HPDE6-E6E7 (cell line): ENCODE data around the gene DPPA5.
"Not testable (repeated sequence)": the region's sequence is repeated elsewhere in the genome, so short reads cannot be mapped to it uniquely, and the experiment has no call there.

Source experiments
- DNase-seq: peaks from one replicate; pipeline ENCODE4 v3.0.0; 2011; ENCODE audit warnings: missing footprints; ENCODE audit errors: extremely low spot score

DPPA5 gene

GRCh38 chr6:73364121-73364520, 10.0 kb upstream of the DPPA5 start:
- DNase-seq = no peak

- DNase-seq = no peak
Observed at GRCh38 chr6:73363537-73363875, 9.4 kb upstream of the DPPA5 start.

DNA sequence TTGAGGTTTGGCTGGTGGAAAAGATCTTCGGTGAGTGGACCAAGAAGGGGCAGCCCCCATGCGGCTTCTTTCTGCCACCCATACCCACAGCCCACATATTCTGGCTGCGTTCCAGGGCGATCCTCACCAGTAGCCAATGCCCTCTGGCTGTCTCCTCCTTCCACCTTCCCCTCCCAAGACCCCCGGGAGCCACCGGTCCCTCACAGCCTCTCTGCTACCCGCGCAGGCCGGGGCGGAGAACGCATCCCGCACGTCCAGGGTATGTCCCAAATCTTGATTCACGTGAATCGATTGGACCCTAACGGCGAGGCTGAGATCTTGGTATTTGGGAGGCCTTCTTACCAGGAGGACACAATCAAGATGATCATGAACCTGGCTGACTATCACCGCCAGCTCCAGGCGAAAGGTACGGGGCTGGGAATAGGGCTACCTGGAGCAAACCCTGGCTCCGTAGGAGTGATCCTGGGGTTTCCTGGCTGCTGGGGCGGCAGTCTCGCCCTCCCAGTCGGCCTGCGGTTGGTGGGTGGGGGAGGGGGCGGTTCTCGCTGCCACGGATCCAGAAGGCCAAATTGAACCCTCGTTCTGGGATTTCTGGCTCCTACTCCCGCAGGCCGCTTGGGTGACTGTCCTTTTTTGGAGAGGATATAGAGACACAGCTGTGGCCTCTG, 8.9 kb upstream of the DPPA5 start:
- no peak for DNase-seq

DNA sequence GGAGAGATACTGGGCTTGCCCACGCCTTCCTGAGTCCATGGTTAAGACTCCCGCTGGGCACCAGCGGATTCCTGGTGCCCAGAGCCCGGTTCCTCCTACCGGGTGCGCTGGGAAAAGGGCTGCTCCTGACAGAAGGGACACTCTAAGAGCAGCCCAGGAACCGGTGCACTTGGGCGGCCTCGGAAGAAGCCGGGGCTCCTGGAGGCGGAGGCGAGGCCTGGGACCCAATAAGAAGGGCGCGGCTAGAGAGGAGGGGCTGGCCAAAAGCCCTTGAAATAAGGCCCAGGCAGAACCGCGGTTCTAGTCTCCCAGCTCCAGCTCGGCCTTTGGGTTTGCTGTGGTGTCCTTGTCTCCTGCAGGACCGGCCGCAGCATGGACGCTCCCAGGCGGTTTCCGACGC, 8.3 kb upstream of the DPPA5 start, which contains the start of gene KHDC3L:
TSS of gene KHDC3L (plus strand) at position 301 of the 400 bp plus-strand sequence. CDS start at position 373, 72 bp downstream.
- no peak for DNase-seq

DNA sequence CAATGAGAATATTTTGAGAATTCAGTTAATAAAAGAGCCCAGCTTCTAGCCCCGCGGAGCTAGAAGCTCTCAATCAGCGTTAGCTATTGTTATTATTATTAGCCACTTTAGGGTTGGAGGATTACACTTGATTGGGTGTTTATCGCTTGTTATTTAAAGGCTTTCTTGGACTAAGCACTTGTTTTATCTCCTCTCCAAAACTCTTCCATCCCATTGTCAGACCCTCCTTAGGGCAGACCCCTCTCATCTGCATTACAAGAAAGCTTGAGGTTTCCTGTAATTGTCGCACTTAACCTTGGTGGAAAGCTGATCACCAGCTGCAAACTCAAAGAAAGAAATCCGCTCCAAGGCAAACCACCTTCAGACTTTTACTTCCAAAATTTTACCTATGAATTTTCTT, 4.8 kb downstream of the DPPA5 start:
- no peak for DNase-seq

DNA sequence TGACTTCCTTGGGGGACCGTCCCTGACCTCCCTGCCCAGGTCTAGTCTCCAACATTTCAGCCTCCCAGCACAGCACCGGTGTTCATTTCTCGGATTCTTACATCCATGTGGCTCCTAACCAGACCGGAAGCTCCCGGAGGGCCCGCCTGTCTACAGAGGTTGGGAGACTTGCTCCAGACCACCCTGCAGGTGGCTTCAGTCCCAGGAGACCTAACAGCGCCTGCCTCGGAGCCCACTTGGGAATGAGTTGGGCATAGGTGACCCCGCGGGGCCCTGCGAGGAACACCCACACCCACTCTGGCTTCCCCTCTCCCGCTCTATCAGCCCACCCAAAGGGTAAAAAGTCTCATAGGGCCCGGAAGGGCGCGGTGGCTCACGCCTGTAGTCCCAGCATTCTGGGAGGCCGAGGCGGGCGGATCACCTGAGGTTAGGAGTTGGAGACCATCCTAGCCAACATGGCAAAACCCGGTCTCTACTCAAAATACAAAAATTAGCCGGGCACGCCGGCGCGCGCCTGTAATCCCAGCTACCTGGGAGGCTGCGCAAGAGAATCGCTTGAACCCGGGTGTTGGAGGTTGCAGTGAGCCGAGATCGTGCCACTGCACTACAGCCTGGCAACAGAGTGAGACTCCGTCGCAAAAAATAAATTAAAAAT, 5.4 kb downstream of the DPPA5 start:
- no peak for DNase-seq

DNA sequence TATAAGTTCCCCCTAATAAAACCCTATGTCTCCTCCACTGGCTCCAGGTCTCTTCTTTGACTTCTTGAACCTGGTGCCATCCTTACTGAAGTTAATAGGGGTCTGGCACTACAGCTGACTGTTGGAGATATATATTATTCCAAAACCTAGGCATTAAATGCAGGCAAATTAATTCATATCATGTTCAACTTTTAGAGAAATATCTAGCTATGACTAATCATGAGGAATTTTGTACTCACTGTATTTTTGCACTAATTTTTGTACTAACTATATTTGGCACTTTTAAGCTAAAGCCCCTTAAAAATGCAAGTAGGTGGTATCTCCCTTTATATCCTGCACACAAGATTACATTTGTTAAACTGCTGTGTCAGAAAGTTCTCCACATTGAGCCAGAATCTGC, 10.9 kb downstream of the DPPA5 start:
- DNase-seq = no peak

DNA sequence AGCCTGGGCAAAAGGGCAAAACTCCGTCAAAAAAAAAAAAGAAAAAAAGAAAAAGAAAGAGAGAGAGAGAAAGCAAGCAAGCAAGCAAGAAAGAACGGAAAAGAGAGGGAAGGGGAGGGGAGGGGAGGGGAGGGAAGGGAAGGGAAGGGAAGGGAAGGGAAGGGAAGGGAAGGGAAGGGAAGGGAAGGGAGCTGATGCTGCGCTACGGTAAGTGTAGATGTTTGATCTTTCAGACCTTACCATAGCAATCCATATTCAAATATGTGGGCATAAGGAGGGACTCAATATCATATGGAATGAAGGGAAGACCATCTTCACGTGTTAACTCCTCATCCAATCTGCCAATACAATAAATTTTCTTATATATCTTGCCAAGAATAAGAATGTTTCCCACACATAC, 11.9 kb downstream of the DPPA5 start:
- no peak for DNase-seq

DNA sequence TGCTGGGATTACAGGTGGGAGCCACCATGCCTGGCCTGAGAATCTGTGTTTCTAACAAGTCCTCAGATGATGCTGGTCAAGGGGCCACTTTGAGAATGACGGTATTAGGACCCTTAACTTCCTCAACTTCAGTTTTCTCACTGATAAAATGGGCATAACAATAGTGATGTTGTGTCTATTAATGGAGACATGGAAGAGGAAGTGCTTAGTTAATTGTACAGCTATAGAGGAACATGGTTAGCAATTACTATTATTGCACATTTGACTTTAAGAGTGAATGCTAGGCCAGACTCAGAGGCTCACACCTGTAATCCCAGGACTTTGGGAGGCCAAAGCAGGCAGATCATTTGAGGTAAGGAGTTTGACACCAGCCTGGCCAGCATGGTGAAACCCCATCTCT, 12.7 kb downstream of the DPPA5 start:
- DNase-seq = no peak

GRCh38 chr6:73340048-73340447, 14.0 kb downstream of the DPPA5 start:
- no peak for DNase-seq

DNA sequence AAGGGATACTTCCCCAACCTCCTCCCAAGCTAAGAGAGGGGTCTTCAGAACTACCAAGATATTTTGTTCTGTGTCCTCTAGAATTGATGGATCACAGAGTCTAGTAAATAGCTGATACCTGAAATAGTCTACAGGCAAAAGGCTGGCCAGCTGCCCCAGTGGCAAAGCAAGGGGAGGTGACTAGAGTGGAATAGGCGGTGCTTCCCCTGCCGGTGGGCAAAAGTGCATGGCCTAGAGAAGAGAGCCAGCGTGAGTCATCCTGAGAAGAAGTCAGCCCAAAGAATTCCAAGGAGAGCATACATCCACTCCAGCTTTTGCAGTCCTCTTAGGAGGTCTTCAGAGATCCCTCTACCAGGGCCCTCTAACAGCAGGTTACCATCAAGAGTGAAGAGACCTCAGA, 14.7 kb downstream of the DPPA5 start:
- DNase-seq = peak; percentile 11

GRCh38 chr6:73329201-73329600, 24.9 kb downstream of the DPPA5 start:
- DNase-seq = no peak

DNA sequence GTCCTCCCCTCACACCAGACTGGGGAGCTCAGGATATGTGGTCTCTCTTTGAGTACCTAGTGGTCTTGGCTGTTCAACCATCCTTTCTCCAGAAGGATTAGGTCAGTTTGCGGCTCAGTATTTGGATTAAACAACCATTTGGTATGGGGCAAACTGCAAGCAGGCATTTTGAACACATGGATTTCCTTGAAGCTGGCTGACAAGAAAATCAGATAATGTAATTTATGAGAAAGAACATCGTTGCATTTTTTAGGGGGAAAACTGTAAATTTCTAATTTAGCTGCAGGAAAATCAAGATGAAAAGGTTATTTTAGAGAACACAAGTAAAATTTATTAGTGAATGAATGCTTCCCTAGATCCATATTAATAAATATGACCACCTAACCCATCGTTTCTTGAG, 25.3 kb downstream of the DPPA5 start:
- no peak for DNase-seq

- no peak for DNase-seq
Observed at GRCh38 chr6:73325656-73326055, 28.4 kb downstream of the DPPA5 start.

- no peak for DNase-seq
Observed at GRCh38 chr6:73323323-73323722, 30.8 kb downstream of the DPPA5 start.

DNA sequence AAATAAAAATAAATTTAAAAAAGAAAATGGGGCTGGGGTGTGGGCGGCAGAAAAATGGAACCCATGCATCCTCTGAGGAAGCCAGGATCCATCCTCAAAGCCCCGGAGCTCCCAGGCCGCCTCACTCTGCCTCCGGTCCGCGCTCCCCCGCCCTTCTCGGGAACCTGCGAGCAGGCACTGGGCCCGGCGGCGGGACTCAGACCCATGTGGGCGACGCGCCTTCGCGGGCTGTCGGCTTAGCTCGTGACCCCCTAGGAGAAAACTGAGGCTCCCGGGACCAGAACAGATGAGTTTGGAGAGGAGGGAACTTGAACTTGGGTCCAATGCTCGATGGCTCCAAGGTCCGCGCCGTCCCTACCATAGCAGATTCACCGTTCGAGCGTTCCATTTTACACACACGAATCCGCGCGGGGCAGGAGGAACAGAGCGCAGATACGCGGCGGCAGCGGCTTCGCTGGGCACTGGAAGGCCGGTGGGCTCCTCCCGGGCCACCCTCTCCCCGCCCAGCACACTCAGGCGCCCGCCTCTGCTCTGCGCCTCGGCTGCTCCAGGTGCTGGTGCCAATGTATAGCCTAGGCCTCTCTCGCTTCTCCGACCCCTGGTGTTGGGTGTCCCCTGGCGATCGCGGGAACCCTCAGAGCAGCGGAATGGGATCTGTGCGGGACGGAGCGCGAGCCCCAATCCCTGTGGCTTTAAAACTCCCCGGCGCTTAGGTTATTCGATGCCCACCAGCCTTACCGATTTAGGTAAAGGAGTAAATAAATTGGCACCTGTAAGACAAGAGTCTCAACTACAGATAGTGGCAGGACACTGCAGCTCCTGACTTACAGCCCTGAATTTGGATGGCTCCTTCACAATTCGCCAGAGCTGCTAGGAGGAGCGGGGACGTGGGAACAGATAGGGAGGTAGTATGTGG, 39.2 kb downstream of the DPPA5 start:
- DNase-seq = no peak

GRCh38 chr6:73310503-73310845, 43.6 kb downstream of the DPPA5 start:
- DNase-seq = not testable (repeated sequence)

- DNase-seq = peak; percentile 56
Observed at GRCh38 chr6:73309785-73310502, 44.1 kb downstream of the DPPA5 start.

GRCh38 chr6:73309535-73309784, 44.6 kb downstream of the DPPA5 start:
- DNase-seq = no peak

DNA sequence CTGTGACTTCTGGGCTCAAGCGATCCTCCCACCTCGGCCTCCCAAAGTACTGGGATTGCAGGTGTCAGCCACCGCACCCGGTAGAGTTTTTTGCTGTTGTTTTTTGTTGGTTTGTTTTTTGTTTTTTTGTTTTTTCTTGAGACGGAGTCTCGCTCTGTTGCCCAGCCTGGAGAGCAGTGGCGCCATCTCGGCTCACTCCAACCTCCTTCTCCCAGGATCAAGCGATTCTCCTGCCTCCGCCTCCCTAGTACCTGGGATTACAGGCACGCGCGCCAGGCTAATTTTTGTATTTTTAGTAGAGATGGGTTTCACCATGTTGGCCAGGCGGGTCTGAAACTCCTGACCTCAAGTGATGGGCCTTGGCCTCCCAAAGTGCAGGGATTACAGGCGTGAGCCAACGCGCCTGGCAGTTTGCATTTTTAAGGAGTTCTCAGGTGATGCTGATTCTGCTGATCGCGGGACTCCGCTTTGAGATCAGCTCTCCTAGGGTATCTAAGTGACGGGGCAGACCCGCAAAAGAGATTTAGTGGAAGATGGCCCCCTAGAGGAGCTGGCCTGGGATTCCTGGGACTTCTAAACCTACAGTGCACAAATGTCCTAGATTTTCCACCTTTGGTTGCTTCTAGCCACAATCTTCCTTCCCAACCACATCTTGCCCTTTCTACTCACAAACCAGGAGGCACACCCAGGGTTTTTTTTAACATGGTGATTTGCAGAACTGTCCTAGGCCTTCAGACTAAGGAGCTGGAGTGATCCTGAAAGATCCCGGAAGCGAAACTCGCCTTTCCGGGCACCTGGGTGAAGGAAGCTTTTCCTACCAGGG, 45.2 kb downstream of the DPPA5 start:
- DNase-seq = peak; percentile 53

DNA sequence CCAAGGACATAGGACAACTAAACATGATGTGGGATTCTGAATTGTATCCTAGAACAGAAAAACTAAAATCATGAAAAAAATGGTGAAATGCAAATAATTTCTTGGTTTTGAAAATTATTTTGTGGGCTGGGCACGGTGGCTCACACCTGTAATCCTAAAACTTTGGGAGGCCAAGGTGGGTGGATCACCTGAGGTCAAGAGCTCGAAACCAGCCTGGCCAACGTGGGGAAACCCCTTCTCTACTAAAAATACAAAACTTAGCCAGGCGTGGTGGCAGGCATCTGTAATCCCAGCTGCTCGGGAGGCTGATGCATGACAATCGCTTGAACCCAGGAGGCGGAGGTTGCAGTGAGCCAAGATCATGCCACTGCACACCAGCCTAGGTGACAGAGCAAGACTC, 50.3 kb downstream of the DPPA5 start:
- DNase-seq = not testable (repeated sequence)
